ENCODE results near the gene CPXM1. TPM values are rescaled to one million over a fixed set of nuclear protein-coding genes. Genes with fewer than 3 reads are reported as not detected.
A peak's percentile ranks its signal among the peaks of the same experiment; 100 is the strongest.
"Not testable (repeated sequence)": the region's sequence is repeated elsewhere in the genome, so short reads cannot be mapped to it uniquely, and the experiment has no call there.

The CPXM1 gene
- total and polyA plus RNA-seq, 5 experiments from 2014 or later, result 0.27 to 0.56 (median 0.35) TPM; not detected in 1

- no peak for DNase-seq
Observed at GRCh38 chr20:2771631-2772080, 28.8 kb downstream of the CPXM1 start.

GRCh38 chr20:2770091-2770490 lies 30.3 kb downstream of the CPXM1 start:
- H3K27ac Mint-ChIP-seq, H3K4me3 Mint-ChIP-seq, H3K4me1 Mint-ChIP-seq, DNase-seq, H3K36me3 Mint-ChIP-seq, POLR2A ChIA-PET, ATAC-seq, H3K9me3 Mint-ChIP-seq: not testable (repeated sequence)
- H3K27me3 Mint-ChIP-seq, result peaks cover 4 to 25% (median 12%) of the 10 kb centered on the region in 5 donors

More at GRCh38 chr20:2771631-2772080, 28.8 kb downstream of the CPXM1 start:
- H3K27ac Mint-ChIP-seq, result peak overlapping the region in 2 of 10 donors; percentile 44 to 50
- peaks cover 0 to 6% (median 3%) of the 10 kb centered on the region in 4 donors for H3K4me1 Mint-ChIP-seq
- no peak for ATAC-seq
- peaks cover 0 to 3% (median 0%) of the 10 kb centered on the region in 9 donors for H3K9me3 Mint-ChIP-seq
- peaks cover 3 to 25% (median 12%) of the 10 kb centered on the region in 5 donors for H3K27me3 Mint-ChIP-seq
- H3K36me3 Mint-ChIP-seq, result no peaks in the 10 kb centered on the region
- POLR2A ChIA-PET, result no interaction called here
- H3K4me3 Mint-ChIP-seq, result peak overlapping the region in 1 of 10 donors; percentile 18

GRCh38 chr20:2768632-2769015 lies 31.8 kb downstream of the CPXM1 start:
- POLR2A ChIA-PET, result no interaction called here
- Mint-ChIP-seq H3K36me3 (no peaks in the 10 kb centered on the region), H3K27ac (peak overlapping the region in 1 of 10 donors; percentile 60), H3K4me1 (peaks cover 0 to 6% (median 3%) of the 10 kb centered on the region in 4 donors), H3K9me3 (no peaks in the 10 kb centered on the region), H3K27me3 (peaks cover 4 to 25% (median 12%) of the 10 kb centered on the region in 5 donors), H3K4me3 (no peak overlapping the region)
- ATAC-seq, result no peak
- DNase-seq, result no peak

GRCh38 chr20:2767768-2768631 lies 32.4 kb downstream of the CPXM1 start:
- ATAC-seq, result no peak
- Mint-ChIP-seq H3K4me1 (peaks cover 0 to 6% (median 3%) of the 10 kb centered on the region in 4 donors), H3K27me3 (peaks cover 4 to 25% (median 12%) of the 10 kb centered on the region in 5 donors), H3K36me3 (no peaks in the 10 kb centered on the region), H3K9me3 (no peaks in the 10 kb centered on the region), H3K27ac (peak overlapping the region in 1 of 10 donors; percentile 60), H3K4me3 (no peak overlapping the region)
- DNase-seq, result no peak
- POLR2A ChIA-PET, result no interaction called here

GRCh38 chr20:2763186-2763585 lies 37.2 kb downstream of the CPXM1 start:
- DNase-seq, result no peak
- Mint-ChIP-seq H3K4me3 (no peak overlapping the region), H3K9me3 (no peaks in the 10 kb centered on the region), H3K27me3 (peaks cover 5 to 36% (median 16%) of the 10 kb centered on the region in 5 donors), H3K36me3 (no peaks in the 10 kb centered on the region), H3K4me1 (no peaks in the 10 kb centered on the region), H3K27ac (no peak overlapping the region)
- POLR2A ChIA-PET, result no interaction called here
- ATAC-seq, result no peak

- H3K9me3 Mint-ChIP-seq, result no peaks in the 10 kb centered on the region
- DNase-seq (no peak), ATAC-seq (no peak)
- H3K27ac Mint-ChIP-seq, result no peak overlapping the region
- POLR2A ChIA-PET, result no interaction called here
- H3K27me3 Mint-ChIP-seq, result peaks cover 6 to 34% (median 19%) of the 10 kb centered on the region in 5 donors
- no peak overlapping the region for H3K4me3 Mint-ChIP-seq
- H3K4me1 Mint-ChIP-seq, result no peaks in the 10 kb centered on the region
- no peaks in the 10 kb centered on the region for H3K36me3 Mint-ChIP-seq
Observed at GRCh38 chr20:2762578-2763131, 37.8 kb downstream of the CPXM1 start.

GRCh38 chr20:2761885-2762284 lies 38.5 kb downstream of the CPXM1 start:
- Mint-ChIP-seq H3K4me1 (no peaks in the 10 kb centered on the region), H3K36me3 (no peaks in the 10 kb centered on the region), H3K4me3 (no peak overlapping the region), H3K27me3 (peaks cover 6 to 29% (median 16%) of the 10 kb centered on the region in 5 donors), H3K9me3 (no peaks in the 10 kb centered on the region), H3K27ac (no peak overlapping the region)
- no peak for DNase-seq
- POLR2A ChIA-PET, result no interaction called here
- no peak for ATAC-seq

GRCh38 chr20:2760952-2761305 lies 39.5 kb downstream of the CPXM1 start:
- ATAC-seq, result no peak
- Mint-ChIP-seq H3K27me3 (peaks cover 8 to 38% (median 21%) of the 10 kb centered on the region in 5 donors), H3K36me3 (no peaks in the 10 kb centered on the region), H3K9me3 (no peaks in the 10 kb centered on the region), H3K27ac (no peak overlapping the region), H3K4me1 (peaks cover 0 to 6% (median 0%) of the 10 kb centered on the region in 4 donors), H3K4me3 (no peak overlapping the region)
- POLR2A ChIA-PET, result no interaction called here
- DNase-seq, result no peak

- Mint-ChIP-seq H3K9me3 (no peaks in the 10 kb centered on the region), H3K27me3 (peaks cover 8 to 40% (median 20%) of the 10 kb centered on the region in 5 donors), H3K27ac (no peak overlapping the region), H3K4me1 (peaks cover 0 to 7% (median 0%) of the 10 kb centered on the region in 4 donors), H3K4me3 (no peak overlapping the region), H3K36me3 (no peaks in the 10 kb centered on the region)
- DNase-seq (no peak), ATAC-seq (no peak)
- POLR2A ChIA-PET, result no interaction called here
Observed at GRCh38 chr20:2760297-2760951, 40.0 kb downstream of the CPXM1 start.

- Mint-ChIP-seq H3K9me3 (no peaks in the 10 kb centered on the region), H3K4me1 (peaks cover 0 to 7% (median 0%) of the 10 kb centered on the region in 4 donors), H3K27me3 (peaks cover 8 to 40% (median 20%) of the 10 kb centered on the region in 5 donors), H3K36me3 (no peaks in the 10 kb centered on the region), H3K27ac (no peak overlapping the region), H3K4me3 (no peak overlapping the region)
- POLR2A ChIA-PET, result no interaction called here
- DNase-seq (no peak), ATAC-seq (no peak)
Observed at GRCh38 chr20:2759603-2760296, 40.7 kb downstream of the CPXM1 start.

GRCh38 chr20:2759143-2759542 lies 41.3 kb downstream of the CPXM1 start:
- Mint-ChIP-seq H3K4me3 (no peak overlapping the region), H3K27ac (no peak overlapping the region), H3K27me3 (peaks cover 8 to 40% (median 20%) of the 10 kb centered on the region in 5 donors), H3K36me3 (no peaks in the 10 kb centered on the region), H3K9me3 (no peaks in the 10 kb centered on the region), H3K4me1 (peaks cover 0 to 7% (median 1%) of the 10 kb centered on the region in 4 donors)
- POLR2A ChIA-PET, result no interaction called here
- DNase-seq (no peak), ATAC-seq (no peak)

GRCh38 chr20:2757969-2758368 lies 42.5 kb downstream of the CPXM1 start:
- no peak for DNase-seq
- POLR2A ChIA-PET, result no interaction called here
- no peak for ATAC-seq
- H3K9me3 Mint-ChIP-seq, result no peaks in the 10 kb centered on the region
- H3K4me3 Mint-ChIP-seq, result no peak overlapping the region
- peak overlapping the region in 1 of 10 donors; percentile 13 for H3K27ac Mint-ChIP-seq
- peaks cover 8 to 40% (median 21%) of the 10 kb centered on the region in 5 donors for H3K27me3 Mint-ChIP-seq
- peaks cover 10 to 12% (median 11%) of the 10 kb centered on the region in 4 donors for H3K4me1 Mint-ChIP-seq
- H3K36me3 Mint-ChIP-seq, result no peaks in the 10 kb centered on the region
